NT2/D1 (cell line): ENCODE data around the gene TNFRSF25.

Source experiments
- DNase-seq: peaks from one replicate; pipeline ENCODE4 v3.0.0-alpha.2; 2011; ENCODE audit warnings: low read depth, low spot score
- H3K27me3 ChIP-seq: 2 replicates; pipeline ENCODE4 v1.6.0; 2011; ENCODE audit warnings: mild to moderate bottlenecking; ENCODE audit not compliant: insufficient read length, insufficient read depth
- H3K36me3 ChIP-seq: 2 replicates; pipeline ENCODE4 v1.6.1; 2011; ENCODE audit warnings: mild to moderate bottlenecking, low read length, mixed read lengths; ENCODE audit not compliant: insufficient read depth, insufficient read length
- H3K4me1 ChIP-seq: 2 replicates; pipeline ENCODE4 v1.5.1; 2011; ENCODE audit not compliant: insufficient read depth, insufficient read length
- H3K4me3 ChIP-seq: 2 replicates; pipeline ENCODE4 v1.5.1; 2011; ENCODE audit warnings: low read depth; ENCODE audit not compliant: insufficient read length
- H3K9ac ChIP-seq: 2 replicates; pipeline ENCODE4 v1.6.0; 2011; ENCODE audit warnings: low read depth; ENCODE audit not compliant: insufficient read length
- H3K9me3 ChIP-seq: 2 replicates; pipeline ENCODE4 v1.5.1; 2011; ENCODE audit warnings: mild to moderate bottlenecking, low read length; ENCODE audit not compliant: insufficient read depth
- SUZ12 ChIP-seq: IDR thresholded peaks from 2 replicates; pipeline ENCODE4 v1.6.1; 2011; ENCODE audit not compliant: insufficient read length, insufficient read depth; ENCODE audit errors: extremely low read depth
- YY1 ChIP-seq: IDR thresholded peaks from 2 replicates; pipeline ENCODE4 v1.6.1; 2011; ENCODE audit not compliant: insufficient read length, insufficient read depth
- ZNF274 ChIP-seq: IDR thresholded peaks from 2 replicates; pipeline ENCODE4 v1.6.1; 2011; ENCODE audit warnings: mild to moderate bottlenecking, low read depth, low read length

TNFRSF25 gene

GRCh38 chr1:6416295-6416656 lies 49.7 kb downstream of the TNFRSF25 start:
- H3K36me3 ChIP-seq = no peaks in the 10 kb centered on the region
- no peak for TF ChIP-seq SUZ12
- no peak for TF ChIP-seq YY1
- DNase-seq = no peak
- H3K4me1 ChIP-seq = no peaks in the 10 kb centered on the region
- no peak overlapping the region for H3K4me3 ChIP-seq
- no peaks in the 10 kb centered on the region for H3K9me3 ChIP-seq
- H3K9ac ChIP-seq = no peak overlapping the region
- H3K27me3 ChIP-seq = peaks cover 74% of the 10 kb centered on the region

- Histone ChIP-seq H3K4me1 (no peaks in the 10 kb centered on the region), H3K36me3 (no peaks in the 10 kb centered on the region), H3K9me3 (no peaks in the 10 kb centered on the region), H3K4me3 (no peak overlapping the region), H3K27me3 (peaks cover 62% of the 10 kb centered on the region), H3K9ac (no peak overlapping the region)
- no peak for DNase-seq
- TF ChIP-seq YY1 (no peak), SUZ12 (no peak), ZNF274 (no peak)
These were observed 50.9 kb downstream of the TNFRSF25 start for GRCh38 chr1:6414881-6415626.

GRCh38 chr1:6414443-6414844 lies 51.5 kb downstream of the TNFRSF25 start:
- Histone ChIP-seq H3K4me3 (no peak overlapping the region), H3K4me1 (no peaks in the 10 kb centered on the region), H3K9me3 (no peaks in the 10 kb centered on the region), H3K27me3 (peaks cover 59% of the 10 kb centered on the region), H3K36me3 (no peaks in the 10 kb centered on the region), H3K9ac (no peak overlapping the region)
- TF ChIP-seq ZNF274 (no peak), SUZ12 (no peak), YY1 (no peak)
- no peak for DNase-seq

- no peak for DNase-seq
- H3K36me3 ChIP-seq = no peaks in the 10 kb centered on the region
- H3K4me3 ChIP-seq = no peak overlapping the region
- no peaks in the 10 kb centered on the region for H3K9me3 ChIP-seq
- no peak overlapping the region for H3K9ac ChIP-seq
- H3K4me1 ChIP-seq = no peaks in the 10 kb centered on the region
- no peak for TF ChIP-seq SUZ12
- TF ChIP-seq ZNF274 = no peak
- TF ChIP-seq YY1 = no peak
- H3K27me3 ChIP-seq = peaks cover 45% of the 10 kb centered on the region
These were observed 53.1 kb downstream of the TNFRSF25 start for GRCh38 chr1:6412896-6413295.
